Pons (tissue), 1 donor: Measurements from ENCODE around the gene SZT2.
A peak's percentile ranks its signal among the peaks of the same experiment; 100 is the strongest.

Source experiments
- DNase-seq: peaks from one replicate; pipeline ENCODE4 v3.0.0-alpha.2; 2016; ENCODE audit warnings: low spot score

SZT2 gene

GRCh38 chr1:43441894-43442637 is 52.4 kb downstream of the SZT2 start:
- DNase-seq = no peak

DNA sequence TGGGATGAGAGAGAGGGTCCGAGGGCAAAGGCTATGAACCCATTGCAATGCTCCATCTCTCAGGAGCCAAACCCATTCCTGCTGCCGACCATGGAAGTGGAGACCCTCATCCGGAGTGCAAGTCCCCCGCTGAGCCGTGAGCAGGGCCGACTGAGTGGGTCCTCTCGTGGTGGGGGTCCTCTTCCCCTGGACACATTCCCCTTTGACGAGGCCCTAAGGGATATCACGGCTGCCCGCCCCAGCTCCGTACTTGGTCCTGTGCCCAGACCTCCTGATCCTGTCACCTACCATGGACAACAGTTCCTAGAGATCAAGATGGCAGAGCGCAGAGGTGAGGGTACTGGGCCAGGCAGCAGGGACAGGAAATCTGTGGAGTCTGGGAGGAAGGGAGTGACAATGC is 53.1 kb downstream of the SZT2 start:
- DNase-seq = no peak

- DNase-seq = no peak
These were observed 53.7 kb downstream of the SZT2 start for GRCh38 chr1:43443197-43443946.

DNA sequence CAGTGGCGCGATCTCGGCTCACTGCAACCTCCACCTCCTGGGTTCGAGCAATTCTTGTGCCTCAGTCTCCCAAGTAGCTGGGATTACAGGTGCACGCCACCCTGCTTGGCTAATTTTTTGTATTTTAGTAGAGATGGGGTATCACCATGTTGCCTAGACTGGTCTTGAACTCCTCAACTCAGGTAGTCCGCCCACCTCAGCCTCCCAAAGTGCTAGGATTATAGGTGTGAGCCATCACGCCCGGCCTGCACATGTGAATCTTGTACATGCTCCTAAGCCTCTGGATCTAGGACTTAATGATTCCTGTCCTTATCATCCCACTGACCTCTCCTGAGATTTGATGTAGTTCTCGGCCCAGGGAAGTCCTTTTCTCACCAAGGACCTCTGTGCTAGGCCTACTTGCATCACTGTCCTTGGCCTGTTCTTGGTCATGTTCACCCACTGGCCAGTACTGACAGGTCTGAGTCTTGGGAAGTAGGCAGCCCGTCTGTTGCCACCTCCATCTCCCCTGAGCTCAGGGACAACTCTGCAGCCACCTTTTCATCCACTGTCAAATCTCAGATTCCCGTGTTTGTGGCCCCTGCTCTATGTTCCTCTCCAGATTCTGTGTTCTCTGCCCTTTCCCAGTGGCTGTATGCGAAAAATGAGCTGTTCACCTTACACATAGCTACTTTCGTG is 54.6 kb downstream of the SZT2 start:
- no peak for DNase-seq

GRCh38 chr1:43444836-43445235 is 55.1 kb downstream of the SZT2 start:
- no peak for DNase-seq

DNA sequence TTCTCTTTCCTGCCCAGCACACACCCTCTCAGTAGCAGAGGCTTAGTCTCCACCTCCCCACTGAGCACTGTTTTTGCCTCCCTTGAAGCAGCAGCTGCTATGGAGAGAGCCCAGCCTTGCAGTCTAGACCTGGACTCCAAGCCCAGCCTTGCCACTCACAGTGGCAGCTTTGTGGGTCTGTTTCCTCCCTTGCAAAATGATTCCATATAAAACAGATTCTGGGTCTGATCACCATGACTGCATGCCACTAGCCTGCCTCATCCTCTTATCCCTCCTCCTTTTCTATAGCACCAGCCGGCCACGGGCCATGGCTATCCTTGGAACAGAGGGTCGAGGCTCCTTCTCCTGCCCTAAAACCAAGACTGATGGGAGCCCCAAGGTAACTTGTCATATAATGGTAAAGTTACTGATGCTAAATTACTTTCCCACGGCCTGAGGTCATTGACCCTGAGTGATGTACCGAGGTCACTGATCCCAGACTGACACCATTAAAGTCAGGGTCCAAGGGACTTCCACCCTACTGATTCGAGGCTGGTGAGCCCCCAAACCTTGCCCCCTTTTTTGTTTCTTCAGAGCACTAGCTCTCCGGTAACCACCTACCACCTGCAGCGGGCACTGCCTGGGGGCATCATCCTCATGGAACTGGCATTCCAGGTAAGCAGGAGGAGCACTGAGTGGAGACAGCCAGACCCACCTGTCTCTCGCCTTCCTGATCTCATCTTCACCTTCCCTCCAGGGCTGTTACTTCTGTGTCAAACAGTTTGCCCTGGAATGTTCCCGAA is 56.1 kb downstream of the SZT2 start:
- no peak for DNase-seq

DNA sequence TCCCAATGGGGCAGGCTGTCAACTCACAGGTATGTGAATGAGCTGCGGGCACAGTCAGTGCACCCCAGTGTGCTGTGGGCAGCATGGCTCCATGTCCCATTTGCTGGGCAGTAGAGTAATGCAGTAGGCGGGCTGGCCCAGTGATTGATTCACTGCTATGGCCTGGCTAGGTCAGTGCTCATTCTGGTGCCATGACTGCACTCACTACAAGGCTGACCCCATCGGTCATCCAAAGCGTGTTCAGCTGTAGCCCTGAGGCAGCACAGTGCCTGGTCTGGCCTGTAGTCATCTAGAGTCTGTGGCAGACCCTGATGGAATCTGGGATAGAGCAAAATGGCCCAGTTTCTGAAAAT is 56.7 kb downstream of the SZT2 start:
- no peak for DNase-seq

- DNase-seq = no peak
These were observed 57.5 kb downstream of the SZT2 start for GRCh38 chr1:43446881-43447835.

- DNase-seq = no peak
These were observed 58.4 kb downstream of the SZT2 start for GRCh38 chr1:43447891-43448708.

DNA sequence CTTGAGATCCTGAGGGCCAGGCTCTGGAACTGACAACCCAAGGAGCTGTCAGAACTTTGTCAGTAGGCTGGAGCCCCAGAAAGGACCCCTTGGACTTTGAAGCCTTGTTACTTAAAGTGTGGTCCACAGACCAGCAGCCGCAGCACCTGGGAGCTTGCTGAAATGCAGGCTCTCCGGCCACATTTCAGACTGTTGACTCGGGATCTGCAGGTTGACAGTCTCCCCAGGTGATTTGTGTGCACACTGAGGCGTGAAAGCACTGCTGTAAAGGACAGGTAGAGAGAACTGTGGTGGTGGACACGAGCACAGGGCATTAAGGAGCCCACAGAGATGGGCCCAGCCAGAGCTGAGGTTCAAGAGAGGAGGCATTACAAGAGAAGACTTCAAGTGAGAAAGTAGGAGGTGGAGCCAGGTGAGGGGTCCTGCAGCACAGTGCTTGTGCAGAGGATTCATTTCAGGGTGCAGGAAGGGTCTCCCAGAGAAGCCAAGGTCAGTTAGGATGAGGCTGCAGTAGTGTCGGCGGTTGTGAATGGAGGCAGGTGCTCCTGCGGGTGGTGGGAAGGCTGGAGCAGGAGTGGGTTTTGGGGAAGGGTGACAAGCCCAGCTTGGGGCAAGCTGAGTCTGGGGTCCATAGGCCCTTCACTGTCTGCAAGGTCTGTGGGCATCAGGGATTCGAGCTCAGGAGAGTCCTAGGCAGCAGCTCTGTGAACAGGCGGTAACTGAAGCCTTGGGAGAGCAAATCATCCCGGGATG is 59.4 kb downstream of the SZT2 start:
- no peak for DNase-seq

- DNase-seq = no peak
These were observed 60.0 kb downstream of the SZT2 start for GRCh38 chr1:43449708-43450069.

GRCh38 chr1:43450251-43450941 is 60.7 kb downstream of the SZT2 start:
- DNase-seq = no peak

- DNase-seq = no peak
These were observed 61.5 kb downstream of the SZT2 start for GRCh38 chr1:43451157-43451591.

DNA sequence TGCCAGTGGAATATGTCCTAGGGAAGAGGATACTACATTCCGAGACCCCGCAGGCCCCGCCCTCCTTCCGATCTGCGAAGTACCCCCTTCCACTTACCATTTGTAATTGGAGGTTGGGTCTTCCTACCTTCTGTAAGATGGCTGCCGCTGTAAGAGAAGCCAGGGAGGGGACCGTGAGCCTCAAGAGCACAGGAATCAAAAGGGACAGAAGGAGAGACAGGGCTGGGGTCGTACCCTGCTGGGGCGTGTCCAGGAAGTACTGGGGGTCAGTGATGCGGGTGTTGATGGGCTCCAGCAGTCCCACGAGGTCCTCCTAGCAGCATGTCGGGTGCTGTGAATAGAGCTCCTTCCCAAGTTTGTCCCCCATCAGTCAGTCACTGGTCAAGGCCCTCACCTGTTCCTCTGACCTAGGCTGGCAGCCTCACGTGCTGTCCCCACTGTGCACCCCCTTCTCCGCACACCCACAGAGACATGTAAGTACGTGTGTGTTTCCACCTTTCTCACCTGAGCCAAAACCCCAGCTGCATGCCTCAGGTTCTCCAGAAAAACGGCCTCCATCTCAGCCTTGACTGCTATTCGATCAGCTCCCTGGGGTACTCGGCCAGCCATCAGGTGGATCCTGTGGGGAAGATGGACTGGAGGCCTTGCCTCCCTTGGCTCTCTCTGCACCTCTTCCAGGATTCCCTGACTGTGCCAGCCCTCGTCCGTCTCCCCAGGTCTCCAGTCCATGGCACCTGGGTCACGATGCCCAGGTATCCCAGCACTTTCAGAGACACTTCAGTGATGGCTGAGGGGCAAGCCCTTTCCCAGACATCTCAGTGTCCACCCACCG is 62.2 kb downstream of the SZT2 start:
- DNase-seq = no peak

GRCh38 chr1:43452789-43453441 is 63.2 kb downstream of the SZT2 start:
- peak; percentile 43 for DNase-seq

DNA sequence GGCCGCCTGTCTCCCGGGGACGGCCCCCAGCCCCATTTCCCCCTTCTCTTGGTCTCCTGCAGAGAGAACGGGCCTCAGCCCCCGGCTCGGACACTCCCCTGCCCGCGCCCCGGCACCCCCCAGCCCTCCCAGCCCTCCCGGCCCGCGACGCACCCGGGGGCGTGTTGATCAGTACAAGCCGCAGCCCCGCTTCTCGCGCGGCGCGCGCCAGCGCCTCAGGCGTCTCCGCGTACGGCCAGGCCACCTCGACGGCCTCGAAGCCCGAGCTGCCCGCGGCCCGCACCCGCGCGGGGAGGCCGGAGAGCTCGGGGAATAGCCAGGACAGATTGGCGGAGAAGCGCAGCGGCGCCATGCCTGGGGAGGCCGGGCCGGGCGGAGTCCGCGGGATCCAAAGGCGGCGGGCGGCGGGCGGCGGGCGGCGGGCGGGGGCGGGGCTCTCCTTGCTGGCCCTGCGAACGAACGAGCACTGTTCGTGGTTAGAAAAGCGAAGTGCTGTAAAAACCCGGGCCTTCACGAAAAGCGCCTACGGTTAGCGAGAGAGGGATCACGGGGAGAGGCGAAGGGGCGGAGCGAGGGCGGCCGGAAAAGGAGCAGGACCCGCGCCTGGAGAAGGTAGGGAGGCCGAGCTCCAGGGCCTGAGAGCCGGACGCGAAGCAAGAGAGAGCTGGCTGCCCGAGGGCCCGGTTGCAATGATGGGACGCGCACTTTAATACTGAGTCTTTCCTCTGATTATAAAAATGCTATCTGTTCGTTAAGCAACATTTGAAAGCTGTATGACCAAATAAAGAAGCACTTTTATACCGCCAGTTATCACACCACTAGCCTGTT is 64.0 kb downstream of the SZT2 start, which contains the start of gene HYI:
TSS of gene HYI (minus strand) at position 490 of the 828 bp plus-strand sequence. CDS start at position 352, 138 bp downstream.
- peak; percentile 78 for DNase-seq
